ENCODE data around the gene OSGIN1. TPM values are rescaled to one million over a fixed set of nuclear protein-coding genes. Genes with fewer than 3 reads are reported as not detected.

The OSGIN1 gene
- total and polyA plus RNA-seq, 8 donors = 3.6 to 15.9 (median 3.9) TPM

GRCh38 chr16:84001726-84002125, 48.7 kb downstream of the OSGIN1 start:
- Histone ChIP-seq H3K4me3 (no peak overlapping the region), H3K4me1 (no peaks in the 10 kb centered on the region), H3K27me3 (no peaks in the 10 kb centered on the region), H3K27ac (no peak overlapping the region), H3K36me3 (no peaks in the 10 kb centered on the region), H3K9me3 (no peaks in the 10 kb centered on the region)
- no peak for TF ChIP-seq CTCF (IDR thresholded peaks at IDR 0.05)
- ATAC-seq (no peak), DNase-seq (peak in 1 of 6 donors; percentile 33), FAIRE-seq (no peak)
- intact Hi-C loops (cut with DNase I) = no loop called here
- 86 to 92% methylated on average over 7 of the region's 7 CpGs for WGBS, 2 donors

- Histone ChIP-seq H3K27ac (no peak overlapping the region), H3K36me3 (no peaks in the 10 kb centered on the region), H3K9me3 (no peaks in the 10 kb centered on the region), H3K4me3 (no peak overlapping the region), H3K4me1 (no peaks in the 10 kb centered on the region), H3K27me3 (no peaks in the 10 kb centered on the region)
- 74 to 84% methylated on average over 12 of the region's 12 CpGs for WGBS, 2 donors
- ATAC-seq (no peak), FAIRE-seq (no peak), DNase-seq (peak in 1 of 6 donors; percentile 17)
- no peak for TF ChIP-seq CTCF (IDR thresholded peaks at IDR 0.05)
- intact Hi-C loops (cut with DNase I) = no loop called here
Measured at GRCh38 chr16:84003038-84003437, 50.0 kb downstream of the OSGIN1 start.

- no peak for TF ChIP-seq CTCF (IDR thresholded peaks at IDR 0.05)
- H3K4me1 ChIP-seq = no peaks in the 10 kb centered on the region
- 66 to 75% methylated on average over 7 of the region's 7 CpGs for WGBS, 2 donors
- DNase-seq = no peak
- H3K27ac ChIP-seq = no peak overlapping the region
- H3K27me3 ChIP-seq = no peaks in the 10 kb centered on the region
- FAIRE-seq = no peak
- no peak for ATAC-seq
- H3K4me3 ChIP-seq = no peak overlapping the region
- no peaks in the 10 kb centered on the region for H3K9me3 ChIP-seq
- intact Hi-C loops (cut with DNase I) = no loop called here
- H3K36me3 ChIP-seq = no peaks in the 10 kb centered on the region
Measured at GRCh38 chr16:84004442-84004841, 51.4 kb downstream of the OSGIN1 start.

- 71 to 76% methylated on average over 5 of the region's 5 CpGs for WGBS, 2 donors
- Histone ChIP-seq H3K4me3 (no peak overlapping the region), H3K36me3 (no peaks in the 10 kb centered on the region), H3K27ac (no peak overlapping the region), H3K27me3 (no peaks in the 10 kb centered on the region), H3K9me3 (no peaks in the 10 kb centered on the region), H3K4me1 (no peaks in the 10 kb centered on the region)
- no peak for ATAC-seq
- peak in 1 of 6 donors; percentile 15 for DNase-seq
- TF ChIP-seq CTCF (IDR thresholded peaks at IDR 0.05) = no peak
- intact Hi-C loops (cut with DNase I) = no loop called here
- no peak for FAIRE-seq
Measured at GRCh38 chr16:84005391-84005790, 52.4 kb downstream of the OSGIN1 start.

GRCh38 chr16:84007520-84007919, 54.5 kb downstream of the OSGIN1 start:
- WGBS, 2 donors = 70 to 76% methylated on average over 4 of the region's 4 CpGs
- intact Hi-C loops (cut with DNase I) = no loop called here
- Histone ChIP-seq H3K4me3 (no peak overlapping the region), H3K36me3 (no peaks in the 10 kb centered on the region), H3K9me3 (no peaks in the 10 kb centered on the region), H3K27me3 (no peaks in the 10 kb centered on the region), H3K4me1 (no peaks in the 10 kb centered on the region), H3K27ac (no peak overlapping the region)
- FAIRE-seq (no peak), ATAC-seq (peak in 2 of 4 donors; percentile 25 to 27), DNase-seq (peak in 1 of 6 donors; percentile 19)
- TF ChIP-seq CTCF (IDR thresholded peaks at IDR 0.05) = no peak
